ENCODE results near the gene CCDC24.

The CCDC24 gene

DNA sequence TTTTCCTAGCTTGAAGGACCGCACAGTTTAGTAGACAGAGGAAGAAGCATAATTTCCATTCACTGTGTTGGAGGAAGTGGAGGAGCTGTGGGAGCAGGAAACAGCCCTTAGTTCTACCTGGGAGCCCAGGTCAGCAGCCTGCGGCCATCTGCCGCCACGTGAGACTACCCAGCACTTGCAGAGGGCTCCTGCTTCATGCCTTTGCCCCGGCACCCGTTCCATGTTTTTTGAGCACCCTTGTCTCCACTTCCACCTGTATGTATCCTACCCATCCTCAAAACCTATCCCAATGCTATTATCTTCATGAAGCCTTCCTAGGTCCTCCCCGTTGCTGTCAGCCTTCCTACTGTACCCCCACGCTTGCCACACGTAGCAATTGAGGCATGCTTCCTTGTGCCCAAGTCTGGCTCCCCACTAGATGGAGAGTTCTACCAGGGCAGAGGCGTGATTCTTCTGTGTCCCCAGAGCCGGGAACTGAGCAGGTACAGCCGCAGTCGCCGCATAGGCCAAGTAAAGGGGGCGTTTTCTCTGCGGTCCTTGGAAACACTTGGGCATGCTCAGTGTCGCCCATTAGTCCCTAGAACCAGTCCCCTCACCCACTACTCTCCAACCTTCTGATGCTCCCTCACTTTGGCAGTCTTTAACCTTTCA is 38.0 kb downstream of the CCDC24 start:
- no peak for DNase-seq

DNA sequence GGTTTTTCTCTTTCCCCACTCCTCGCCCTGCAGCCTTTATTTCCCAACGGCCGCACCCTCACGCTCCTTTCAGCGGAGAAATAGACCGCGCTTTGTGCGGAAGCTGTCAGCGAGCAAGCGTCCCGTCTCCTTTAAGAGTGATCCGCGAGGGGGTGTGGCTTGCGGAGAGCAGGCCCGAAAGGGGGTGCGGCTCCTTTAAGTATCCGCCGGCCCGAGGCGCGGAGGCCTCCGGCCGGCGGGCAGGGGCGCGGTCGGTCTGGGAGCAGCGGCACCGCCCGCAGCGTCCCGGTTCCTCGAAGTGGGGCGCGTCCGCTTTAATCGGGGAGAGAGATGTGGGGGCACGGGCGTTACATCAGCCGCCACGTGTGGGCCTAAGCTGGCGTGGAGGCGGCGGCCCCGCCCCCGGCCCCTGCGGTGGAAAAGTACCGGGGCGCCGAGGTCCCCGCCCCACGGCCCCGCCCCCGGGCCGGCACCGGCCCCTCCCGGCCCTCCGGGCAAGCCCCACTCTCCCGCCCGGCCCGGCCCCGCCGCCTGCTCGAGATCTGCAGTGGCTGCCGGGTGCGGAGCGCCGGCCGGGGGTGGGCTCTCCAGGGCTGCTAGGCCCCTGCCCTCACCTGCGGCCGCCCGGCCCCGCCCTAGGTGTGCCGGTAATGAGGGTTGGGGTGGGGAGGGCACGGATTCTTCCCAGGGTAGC is 38.7 kb downstream of the CCDC24 start:
- peak; percentile 88 for DNase-seq

DNA sequence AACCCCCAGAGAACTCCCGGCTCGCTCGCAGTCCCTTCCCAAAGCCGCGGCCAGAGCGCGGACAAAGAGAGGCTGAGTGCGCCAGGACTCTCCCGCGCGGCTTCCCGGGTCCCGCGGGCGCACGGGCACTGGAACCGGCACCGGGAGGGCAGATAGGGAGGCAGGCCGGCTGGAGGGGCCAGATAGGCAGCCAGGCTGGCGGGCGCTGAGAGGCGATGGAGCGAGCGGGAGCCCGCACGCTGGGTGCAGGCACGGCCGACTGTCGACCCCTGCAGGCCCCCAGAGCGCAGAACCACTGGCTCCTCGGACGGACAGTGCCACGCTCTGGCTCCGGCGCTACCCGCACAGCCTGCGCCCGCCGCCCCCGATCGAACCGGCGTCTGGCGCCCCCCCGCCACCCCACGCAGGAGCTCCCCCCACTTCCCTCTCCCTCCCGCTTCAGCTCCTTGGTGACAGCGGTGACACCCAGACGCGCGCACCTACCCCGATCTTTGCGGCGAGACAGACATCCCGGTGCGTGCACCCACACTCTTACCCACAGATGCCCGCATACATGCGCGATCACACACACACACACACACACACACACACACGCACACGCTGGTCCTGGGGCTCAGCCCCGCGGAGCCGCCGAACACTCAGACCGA is 39.3 kb downstream of the CCDC24 start:
- peak; percentile 56 for DNase-seq

DNA sequence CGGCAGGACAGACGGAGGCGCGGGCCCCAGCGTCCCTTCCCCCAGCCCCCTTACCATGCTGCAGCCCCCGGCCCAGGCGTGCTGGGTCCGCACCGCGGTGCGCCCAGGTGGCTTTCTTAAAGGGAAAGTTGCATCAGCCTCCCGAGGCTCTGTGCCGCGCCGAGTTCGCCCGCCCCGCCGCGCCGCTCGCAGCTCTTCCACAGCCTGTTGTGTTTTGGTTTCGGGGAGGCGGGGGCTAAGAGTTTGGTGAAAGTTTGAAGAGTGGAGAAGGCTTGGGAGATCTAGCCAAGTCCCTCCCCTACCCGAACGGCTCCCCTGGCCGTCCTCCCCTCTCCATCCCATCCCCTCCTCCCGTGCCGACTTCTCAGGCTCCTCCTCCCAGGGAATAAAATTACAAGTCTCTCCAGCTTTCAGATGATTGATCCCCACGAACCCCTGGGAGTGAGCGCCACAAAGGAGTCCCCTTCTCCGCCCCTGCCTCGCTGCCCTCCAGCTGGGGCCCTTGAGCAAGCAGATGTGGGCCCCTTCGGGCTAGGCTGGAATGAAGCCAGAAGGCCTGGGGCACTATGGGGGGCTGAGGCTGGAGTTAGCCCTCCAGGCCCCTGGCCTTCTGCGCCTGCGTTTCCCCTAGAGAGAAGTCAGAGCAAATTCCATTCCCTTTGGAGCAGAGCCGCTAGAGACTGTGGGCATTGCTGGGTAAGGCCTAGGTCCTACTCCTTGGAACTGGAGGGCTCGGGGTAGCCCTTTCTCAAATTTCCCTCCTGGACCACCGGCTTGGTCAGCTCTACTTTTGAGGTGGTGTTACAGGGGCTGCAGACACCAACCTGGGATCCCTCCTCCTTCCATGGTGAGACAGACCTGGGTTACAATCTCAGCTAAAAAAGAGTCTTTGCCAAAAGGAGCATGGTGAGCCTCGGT is 40.1 kb downstream of the CCDC24 start, which contains the start of gene SLC6A9:
SLC6A9 (minus strand) TSS at position 211 of the 918 bp plus-strand sequence. CDS start 7,185 bp downstream, outside the sequence.
- no peak for DNase-seq

DNA sequence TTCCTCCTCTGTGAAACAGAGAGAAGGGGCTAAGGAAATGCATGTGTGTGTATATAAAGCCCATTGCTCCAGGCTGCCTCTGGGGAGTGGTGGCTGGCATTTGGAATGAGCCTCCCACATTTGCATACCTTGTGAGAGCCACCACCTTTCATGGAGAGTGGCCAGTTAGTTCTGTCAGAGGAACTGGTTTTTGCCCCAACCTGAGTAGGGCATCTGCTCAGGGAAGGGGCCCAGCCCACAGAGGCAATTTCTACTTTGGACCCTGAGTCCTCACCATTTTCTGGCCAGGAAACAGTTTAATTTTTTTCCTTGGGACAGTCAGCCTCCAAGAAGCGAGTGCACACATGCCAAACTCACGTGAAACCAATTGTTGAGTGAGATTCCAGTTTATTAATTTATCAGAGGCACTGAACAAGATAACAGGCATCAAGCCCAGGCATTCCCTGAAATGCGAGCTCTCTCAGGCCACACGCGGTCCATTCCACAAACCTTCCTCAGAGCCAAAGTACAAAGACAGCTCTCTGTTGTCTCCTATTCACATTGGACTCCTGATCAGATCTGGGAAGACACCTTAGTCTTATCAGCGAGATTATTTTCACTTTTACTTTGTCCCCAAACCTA is 40.9 kb downstream of the CCDC24 start:
- DNase-seq, result no peak

DNA sequence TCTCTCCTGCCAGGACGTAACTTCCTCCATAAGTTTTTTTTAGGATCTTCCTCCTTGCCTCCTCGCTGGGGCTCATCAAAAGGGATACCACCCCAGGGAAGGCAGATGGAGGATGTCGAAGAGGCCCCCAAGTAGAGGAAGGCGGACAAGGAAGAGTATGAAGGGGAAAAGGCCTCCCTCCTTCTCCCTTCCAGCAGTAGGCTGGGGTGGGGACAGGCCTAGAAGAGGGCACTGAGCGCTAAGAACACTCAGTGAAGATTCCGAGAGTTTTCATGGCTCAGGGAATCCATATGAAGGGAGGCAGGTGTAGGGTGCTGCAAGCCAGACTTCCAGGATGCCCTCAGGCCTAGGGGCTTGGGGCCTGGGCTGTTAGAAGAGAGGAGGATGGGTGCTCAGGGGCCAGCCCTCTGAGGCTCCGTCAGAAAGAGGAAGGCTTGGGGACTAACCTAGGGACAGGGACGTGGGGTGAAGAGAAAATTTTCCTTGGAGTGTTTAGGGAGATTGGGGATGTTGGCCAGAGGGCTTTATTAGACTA is 41.7 kb downstream of the CCDC24 start:
- DNase-seq, result no peak

DNA sequence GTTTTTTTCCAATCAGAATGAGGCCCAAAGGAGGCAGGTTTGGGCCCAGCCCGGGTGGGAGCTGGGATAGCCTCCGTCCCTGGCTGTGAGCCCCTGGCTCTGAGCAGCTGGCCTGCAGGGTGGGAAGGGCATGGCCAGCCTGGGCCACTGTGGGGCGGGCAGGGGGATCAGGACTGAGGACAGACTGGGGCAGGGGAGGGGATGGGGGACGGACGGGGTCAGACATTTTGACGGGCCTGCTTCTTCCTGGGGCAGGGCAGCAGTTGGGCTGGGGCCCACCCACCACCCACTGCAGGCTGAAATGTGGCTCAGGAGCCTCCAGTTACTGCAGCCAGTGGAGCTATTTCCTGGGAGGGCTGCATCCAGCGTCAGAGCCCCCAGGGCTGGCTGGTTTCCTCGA is 42.4 kb downstream of the CCDC24 start:
- DNase-seq, result no peak

DNA sequence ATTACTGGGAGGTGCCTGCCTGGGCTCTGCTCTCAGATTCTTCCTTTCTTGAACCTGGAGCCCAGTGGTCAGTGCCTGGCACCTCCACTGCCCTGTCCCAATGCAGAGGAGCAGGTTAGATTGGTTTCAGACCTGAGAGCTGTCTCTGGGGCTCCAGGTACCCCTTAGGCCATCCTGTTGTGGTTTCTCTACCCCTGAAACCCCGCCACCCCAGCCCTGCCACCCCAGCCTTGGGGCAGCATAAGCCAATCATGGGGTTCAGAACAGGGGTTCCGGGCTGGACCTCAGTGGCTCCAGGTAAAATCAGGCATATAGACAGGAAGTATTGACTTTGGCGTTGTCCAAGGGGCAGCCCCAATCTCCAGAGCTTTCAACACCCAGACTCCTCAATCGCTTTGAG is 43.0 kb downstream of the CCDC24 start:
- no peak for DNase-seq

DNA sequence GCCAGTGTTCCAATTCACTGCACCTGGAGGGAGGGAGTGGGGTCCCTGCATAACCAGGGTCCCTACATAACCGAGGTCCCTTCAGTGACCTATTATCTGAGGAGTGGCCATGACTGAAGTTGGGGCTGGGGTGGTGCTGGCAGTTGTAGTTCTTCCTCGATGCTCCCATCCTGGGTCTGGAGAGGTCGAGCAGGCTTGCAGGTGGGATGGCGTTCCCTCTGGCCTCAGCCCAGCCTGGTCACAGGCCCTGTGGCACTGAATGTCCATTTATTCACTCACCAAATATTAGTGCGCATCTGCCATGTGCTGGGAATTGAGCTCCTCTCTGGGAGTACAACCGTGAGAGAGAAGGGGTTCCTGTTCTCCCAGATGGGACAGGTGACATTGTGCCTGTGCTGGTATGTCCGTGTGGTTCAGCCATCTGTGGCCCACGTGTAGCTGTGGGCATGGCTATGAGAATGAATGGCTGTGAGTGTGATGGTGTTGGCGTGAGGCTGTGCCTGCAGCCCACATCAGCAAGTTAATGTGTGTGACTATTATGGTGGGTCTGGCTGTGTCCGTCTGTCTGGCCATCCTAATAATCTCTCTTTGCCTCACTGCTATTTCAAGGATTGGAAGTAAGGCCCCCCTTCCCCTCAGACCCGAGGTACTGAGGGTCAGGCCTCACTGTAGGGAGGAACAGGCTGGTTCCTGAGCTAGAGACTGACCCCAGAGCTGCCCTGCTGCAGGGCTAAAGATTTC is 43.7 kb downstream of the CCDC24 start:
- DNase-seq, result no peak

DNA sequence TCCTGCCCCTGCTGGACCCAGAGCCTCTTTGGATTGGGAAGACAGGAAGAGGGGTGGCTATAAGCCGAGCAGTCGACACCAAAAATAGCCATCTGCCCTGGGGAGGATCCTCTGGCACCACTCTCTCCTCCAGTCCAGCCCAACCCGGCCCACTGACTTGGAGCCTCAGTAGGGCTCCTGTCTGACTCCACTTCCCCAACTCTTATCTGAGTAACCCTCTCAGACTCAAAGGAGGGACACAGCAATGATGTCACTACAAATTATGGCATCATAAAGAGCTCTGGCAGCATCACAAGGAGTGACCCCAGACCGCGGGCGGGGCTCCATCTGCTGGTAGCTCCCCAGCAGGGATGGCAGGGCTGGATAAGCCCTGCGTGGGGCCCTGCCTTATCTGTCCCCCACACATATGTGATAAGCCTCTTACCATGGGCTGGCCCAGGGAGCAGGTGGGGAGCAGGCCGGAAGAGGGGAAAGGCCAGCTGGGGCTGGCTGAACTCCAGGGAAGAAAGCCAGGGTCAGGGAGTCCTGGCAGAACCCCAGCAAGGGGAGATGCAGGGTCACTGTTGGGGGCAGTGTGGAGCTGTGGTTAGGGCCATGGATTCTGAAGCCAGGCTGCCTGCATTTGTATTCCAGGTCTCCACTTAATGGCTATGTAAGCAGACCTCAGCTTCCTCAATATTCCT is 44.5 kb downstream of the CCDC24 start:
- DNase-seq, result no peak

DNA sequence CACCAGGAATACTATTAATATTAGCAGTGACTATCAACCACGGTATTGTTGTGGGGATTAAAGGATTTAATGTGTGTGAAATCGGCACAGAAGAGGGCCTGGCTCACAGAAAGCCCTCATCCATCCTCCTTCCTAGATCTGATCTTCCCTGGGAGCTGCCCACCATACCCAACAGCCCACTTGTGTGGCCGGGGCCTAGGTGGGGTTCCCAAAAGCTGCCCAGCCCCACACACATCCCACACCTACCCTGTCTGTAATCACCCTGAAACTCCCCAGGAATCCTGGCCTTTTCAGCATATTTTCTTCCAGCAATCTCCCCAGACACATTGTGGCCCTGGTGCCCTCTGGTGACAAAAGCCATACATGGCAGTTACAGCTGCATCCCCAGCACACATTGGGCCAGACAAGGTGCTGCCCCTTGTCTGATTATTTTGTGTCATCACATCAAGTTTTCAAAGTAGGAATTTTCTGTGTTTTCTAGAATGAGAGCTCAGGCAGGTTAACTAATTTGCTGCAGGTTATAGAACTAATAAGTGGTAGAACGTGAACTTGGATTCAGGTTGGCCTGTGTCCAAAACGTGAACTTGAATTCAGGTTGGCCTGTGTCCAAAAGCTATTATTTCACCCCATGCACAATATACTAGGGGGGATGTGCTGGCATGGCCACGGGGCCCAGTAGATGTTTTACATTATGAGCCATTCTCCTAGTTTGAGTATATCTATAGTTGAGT is 45.2 kb downstream of the CCDC24 start:
- DNase-seq, result peak; percentile 68

DNA sequence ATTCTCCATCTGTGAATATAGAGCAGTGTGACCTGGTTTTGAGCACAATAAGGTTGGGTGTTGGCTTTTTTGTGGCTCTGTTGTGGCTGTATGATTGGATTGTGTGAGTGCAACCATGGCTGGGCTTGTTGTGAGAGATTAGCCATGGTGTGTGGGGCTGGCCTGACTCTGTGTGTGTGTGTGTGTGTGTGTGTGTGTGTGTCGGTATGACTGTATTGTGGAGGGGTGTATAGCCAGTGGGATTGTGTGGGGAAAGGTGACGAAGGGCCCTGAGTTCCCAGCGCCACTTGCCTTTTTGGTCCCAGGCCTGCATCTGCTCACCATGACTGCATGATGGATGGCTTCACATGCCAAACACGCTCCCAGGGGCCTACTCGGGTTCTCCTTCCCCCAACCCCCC is 45.8 kb downstream of the CCDC24 start:
- DNase-seq, result no peak

DNA sequence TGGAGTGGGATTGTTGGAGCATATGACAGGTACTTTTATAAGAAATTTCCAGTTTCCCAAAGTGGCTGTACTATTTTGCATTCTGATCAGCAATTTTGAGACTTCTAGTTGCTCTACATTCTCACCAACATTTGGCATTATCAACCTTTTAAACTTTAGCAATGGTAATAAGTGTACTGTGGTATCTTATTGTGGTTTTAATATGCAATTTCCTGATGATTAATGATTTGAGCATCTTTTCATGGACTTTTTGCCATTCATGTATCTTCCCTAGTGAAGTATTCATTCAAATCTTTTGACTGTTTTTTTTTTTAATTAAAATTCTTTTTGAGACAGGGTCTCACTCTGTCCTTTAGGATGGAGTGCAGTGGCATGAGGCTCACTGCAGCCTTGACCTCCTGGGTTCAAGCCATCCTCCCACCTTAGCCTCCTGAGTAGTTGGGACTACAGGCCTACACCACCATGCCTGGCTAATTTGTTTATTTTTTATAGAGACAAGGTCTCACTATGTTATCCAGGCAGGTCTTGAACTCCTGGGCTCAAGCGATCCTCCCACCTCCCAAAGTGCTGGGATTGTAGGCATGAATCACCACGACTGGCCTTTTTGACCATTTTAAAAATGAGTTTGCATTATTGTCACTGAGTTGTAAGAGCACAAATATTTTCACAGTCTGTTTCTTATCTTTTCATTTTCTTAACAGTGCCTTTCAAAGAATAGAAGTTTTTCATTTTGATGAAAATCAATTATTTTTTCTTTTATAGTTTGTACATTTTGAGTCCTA is 47.7 kb downstream of the CCDC24 start:
- no peak for DNase-seq

DNA sequence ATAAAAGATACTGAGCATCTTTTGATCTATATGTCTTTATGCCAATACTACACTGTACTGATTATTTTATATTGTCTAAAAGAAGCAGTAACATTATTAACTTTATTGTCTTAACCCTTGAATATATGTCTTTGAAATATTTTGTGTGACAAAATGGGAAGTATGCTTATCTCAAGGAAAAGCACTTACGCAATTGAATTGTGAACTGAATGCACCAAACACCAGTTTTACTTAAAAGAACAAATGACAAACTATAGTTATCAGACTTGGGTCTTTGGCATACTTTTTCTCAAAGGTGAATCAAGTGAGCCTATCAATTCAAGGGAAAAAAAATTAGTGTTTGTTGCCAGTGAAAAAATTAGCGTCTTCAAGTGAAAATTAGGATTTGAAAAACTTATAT is 49.0 kb downstream of the CCDC24 start:
- no peak for DNase-seq

DNA sequence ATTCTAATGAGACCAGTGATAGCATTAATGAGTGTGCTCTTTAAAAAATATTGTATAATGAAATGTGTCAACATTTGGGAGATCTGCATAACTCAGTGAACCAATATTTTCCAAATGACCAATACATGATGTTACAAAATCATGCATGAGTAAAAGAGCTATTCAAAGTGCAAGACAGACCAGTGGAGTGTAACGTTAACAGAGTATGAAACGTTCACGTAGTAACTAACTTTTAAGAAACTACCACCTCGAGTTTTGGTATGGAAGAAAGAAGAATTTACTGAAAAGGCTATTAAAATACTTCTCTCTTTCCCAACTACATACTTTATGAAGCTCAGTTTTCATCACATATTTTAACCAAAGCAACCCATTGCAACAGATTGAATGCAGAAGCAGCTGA is 49.4 kb downstream of the CCDC24 start:
- no peak for DNase-seq

DNA sequence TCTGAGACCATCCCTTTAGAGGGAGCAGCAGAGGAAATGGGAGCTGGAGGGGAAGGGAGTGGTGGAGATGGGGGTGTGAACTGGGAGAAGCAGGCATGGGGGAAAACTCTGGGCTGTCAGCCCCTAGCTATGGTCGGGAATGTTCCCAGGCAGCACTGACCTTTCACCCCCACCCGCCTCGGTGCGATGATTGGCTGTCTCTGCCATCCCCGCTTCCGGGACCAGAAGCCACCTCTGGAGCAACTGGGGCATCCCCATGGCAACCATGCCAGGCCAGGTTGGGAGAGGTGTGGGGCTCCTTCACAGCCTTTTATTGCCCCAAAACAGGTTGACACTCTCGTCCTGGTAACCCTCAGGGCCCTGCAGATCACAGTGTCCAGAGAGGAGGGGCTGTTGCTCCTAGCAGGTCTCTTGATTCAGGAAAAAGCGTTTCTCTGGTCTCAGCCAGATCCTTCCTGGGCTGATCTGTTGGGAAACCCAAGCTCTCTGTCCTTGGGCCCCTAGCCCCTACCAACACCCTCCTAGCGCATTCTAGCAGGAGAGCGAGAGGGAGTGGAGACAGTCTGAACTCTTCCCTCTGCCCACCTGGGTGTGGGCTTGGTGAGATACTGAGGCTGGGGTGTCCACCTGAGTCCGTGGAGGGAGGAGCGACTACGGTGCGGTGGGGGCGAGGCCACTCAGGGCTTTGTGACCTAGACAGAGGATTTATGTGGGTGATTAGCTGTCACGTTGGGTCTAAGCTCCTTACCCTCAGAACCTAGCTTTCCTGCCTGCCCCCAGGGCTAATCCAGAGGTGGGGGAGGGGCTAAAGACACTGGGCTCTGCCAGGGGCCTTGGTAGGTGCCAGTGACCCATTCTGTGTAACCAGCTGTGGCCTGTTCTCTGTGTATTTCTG is 52.0 kb downstream of the CCDC24 start:
- no peak for DNase-seq

DNA sequence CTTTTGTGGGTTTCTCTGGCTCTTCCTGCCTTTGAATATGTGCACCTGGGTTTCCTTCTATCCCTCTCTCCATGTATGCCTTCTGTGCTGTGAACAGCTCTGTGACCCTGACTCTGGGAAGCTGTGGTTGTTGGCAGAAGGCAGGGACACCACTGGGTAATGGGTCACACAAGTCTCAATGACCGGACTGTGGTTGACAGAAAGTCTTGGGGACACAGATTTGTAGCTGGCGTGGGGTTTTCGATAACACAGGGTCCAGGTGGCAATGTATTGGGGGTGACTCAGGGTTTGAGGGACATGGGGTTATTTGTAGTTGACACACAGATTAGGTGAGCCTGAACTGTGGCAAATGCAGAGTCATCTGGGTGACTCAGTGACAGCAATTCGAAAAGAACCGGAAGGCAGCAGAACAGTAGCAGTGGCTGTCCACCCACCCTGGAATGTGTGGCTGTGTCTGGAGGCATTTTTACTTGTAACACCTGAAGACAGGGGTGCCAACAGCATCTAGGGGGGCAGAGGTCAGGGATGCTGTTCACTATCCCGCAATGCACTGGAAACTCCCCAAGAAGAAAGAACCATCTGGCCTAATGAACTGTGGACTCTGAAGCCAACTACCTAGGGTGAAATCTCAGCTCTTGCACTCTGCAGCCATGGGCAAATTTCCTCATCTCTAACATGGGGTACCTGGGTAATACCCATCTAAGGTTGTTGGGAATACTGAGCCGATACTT is 52.8 kb downstream of the CCDC24 start:
- DNase-seq, result no peak

DNA sequence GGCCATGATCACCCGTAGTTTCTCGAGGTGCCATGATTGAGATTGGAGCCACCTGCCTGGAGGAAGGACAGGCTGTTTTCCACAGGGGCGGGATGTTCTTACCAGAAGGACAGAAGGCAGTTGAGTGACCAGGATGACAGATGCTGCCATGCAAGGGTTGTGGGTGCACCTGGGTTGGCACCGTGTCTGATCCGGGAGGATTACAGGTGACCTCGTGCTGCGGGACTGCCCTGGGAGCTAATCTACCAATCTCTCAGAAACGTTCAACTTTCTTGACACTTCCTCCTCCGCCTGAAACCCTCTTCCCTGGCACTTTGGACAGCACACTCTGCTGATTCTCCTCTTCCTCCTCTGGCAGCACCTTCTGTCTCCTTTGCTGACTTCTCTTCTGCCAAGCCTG is 53.7 kb downstream of the CCDC24 start:
- no peak for DNase-seq

Data from activated T-cell treated with anti-CD3 and anti-CD28 coated beads, Interleukin-2, amount 50 U/mL, for 1 hour (primary cell).